HG03378 (cell line): ENCODE measurements around the gene TCEA2.

ENCODE experiments used
- ATAC-seq: cut with Tn5 transposase; IDR thresholded peaks from one replicate; pipeline ENCODE4 v1.9.1; 2021; ENCODE audit warnings: mild to moderate bottlenecking, moderate library complexity; ENCODE audit not compliant: unreplicated experiment

Gene TCEA2

DNA sequence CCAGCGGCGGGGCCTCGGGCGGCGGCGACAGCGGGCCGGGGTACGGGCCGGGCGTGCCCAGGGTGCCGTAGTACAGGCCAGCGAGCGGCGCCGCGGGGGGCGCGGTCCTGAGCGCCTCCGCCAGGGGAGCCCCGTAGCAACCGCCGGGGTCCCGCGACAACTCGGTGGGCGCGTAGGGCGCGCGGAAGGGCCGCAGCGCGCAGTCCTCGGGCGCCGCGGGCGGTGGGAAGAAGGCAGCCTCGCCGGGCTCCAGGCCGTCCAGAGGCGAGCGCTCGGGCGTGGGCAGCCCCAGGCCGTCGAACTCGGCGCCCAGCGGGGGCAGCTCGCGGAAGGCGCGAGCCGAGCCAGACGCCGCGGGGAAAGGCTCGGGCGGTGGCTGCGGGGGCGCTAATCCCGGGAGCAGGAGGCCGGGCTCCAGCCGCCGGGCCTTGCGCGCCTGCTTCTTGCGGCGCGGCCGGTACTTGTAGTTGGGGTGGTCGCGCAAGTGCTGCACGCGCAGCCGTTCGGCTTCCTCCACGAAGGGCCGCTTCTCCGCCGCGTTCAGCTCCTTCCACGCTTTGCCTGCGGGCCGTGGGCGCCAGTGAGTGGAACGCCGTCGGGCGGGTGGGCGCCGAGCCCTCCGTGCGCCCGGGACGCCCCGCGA lies 14.5 kb upstream of the TCEA2 start:
- ATAC-seq = no peak

DNA sequence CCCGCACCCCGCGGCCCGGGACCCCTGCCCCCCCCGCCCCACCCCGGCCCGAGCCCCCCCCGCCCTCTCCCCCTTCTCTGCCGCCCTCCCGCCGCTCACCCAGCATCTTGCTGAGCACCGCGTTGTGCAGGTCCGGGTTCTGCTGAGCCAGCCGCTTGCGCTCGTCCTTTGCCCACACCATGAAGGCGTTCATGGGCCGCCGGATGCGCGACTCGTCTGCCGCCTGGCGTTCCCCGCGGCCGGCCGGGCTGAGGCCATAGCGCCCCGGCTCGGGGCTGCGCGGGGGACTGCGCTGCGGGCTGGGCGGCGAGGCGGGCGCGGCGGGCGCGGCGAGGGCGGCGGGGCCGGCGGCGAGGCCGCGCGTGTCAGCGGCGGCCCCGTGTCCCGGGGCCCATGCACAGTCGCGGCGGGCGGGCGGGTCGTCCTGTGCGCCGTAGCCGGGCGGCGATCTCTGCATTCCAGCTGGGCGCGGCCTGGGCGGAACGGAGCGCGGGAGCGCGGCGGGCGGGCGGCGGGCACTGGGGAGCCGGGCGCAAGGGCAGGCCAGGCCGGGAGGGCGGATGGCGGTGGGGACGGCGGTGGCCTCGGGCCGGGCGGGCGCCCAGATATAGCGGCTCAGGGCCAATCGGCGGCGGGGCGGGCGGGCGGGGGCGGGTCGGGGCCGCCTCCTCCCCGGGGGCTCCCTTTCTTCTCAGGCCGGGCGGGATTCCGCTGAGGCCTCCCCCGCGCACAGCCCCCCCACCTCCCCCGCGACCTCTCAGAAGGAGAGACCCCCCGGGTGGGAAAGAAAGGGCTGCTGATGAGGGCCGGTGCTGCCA lies 13.7 kb upstream of the TCEA2 start, which contains the start of gene SOX18:
SOX18 (minus strand) TSS at position 580 of the 818 bp plus-strand sequence; CDS start at position 457, 123 bp downstream.
- no peak for ATAC-seq

DNA sequence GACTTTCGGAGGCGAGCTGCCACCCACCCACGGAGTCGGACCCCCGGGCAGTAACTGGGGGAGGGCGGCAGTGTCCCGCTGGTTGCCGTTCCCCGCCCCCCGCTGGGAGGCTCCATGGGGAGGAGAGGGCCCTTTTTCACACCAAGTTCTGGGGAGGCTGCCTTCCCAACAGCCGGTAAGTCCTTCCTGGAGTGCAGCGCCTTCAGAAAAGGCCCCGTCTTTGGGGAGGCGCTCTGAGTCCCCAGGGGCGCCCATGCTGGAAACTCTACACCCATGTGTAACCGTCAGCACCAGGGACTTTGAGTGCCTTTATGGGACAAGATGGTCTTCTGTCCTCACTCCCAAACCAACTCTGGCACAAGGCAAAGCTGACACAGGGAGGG lies 13.1 kb upstream of the TCEA2 start:
- ATAC-seq = no peak

- no peak for ATAC-seq
Measured at GRCh38 chr20:64050261-64051032, 12.6 kb upstream of the TCEA2 start.

GRCh38 chr20:64051033-64051452 lies 12.0 kb upstream of the TCEA2 start:
- ATAC-seq = no peak

DNA sequence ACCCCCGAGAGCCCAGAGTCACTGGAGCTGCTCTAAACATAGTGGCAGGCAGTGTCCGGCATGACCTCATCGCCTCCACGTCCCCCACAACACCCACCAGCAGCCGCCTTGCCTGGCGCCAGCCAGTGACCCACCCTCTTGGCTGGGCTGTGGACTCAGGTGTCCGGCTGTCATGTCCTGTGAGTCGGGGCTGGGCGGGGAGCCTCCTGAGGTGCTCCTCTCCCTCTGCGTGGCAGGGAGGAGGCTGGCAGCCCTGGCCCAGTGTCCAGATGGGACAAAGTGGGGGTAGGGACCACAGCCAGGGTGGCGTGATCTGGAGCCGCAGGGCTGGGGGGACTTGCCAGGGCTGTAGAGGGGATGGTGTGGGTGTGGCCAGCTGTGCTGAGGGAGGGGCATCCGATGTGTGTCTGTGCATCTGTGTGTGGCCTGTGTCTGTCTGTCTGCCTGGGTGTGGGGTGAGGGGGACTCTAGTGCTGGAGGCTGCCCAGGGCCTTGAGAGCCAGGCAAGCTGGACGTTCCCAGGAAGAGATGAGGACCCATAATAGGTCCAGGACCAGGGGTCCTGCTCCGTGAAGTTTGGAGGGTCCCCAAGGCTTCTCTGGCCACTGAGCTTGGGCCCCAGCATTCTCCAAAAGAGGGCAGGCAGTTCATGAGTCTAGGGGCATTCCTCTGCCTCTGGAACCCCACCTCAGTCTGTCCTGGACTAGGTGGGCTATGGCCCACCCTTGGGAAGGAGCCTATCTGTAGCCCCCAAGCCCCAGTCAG lies 11.3 kb upstream of the TCEA2 start:
- ATAC-seq = no peak

DNA sequence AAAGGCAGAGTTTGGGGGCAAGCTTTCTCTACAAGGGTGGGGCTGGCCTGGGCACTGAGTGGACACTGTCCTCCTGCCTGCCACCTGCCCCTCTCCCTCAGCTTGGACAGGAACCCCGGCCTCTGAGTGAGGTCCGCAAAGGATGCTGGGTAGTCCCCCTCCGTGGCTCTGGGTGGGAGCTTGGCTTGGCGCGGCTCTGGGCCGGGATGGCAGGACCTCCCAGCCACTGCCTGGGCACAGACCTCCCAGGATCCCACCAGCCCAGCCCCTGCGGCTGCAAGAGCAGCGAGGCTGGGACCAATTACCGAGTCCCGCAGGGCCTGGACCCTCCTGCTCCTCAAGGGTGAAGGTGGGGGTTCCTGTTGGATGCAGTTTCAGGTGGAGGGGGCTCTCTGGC lies 10.7 kb upstream of the TCEA2 start:
- no peak for ATAC-seq

DNA sequence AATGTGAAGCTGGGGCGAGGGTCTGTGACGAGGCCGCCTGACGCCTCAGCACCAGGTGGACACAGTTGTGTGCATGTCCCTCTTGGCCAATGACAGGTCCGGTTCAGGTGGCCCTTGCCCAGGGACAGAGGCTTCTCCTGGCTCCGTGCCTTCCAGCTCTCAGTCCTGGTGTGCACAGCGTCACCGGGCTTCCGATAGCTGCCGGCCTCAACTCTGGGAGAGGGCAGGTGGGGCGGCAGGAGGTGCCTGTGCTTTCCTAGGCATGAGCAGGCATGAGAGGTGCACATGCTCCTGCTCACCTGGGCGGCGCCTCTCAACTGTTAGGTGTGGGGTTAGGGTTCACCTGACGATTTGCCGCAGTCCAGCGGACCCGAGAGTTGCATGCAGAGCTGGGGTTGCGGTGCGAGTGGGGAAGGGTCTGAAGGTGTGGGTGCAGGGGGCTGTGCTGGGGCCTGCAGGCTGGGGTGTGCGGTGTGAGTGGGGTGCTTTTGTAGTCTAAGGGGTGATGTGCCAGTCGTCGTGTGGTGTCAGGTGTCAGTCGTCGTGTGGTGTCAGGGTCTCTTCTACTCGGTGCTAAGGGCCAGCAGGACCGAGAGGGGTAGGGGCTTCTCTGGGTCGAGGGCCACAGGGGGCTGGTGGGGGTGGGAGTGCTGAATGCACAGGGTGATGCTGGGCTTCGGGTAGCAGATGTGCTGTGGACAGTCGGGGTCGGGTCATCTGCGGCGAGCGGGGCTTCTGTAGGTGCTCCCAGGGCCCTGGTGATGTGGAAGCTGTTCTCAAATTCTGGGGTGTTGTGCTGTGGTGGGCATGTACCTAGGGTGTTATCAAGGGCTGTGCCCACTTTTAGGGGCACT lies 9.8 kb upstream of the TCEA2 start:
- no peak for ATAC-seq

DNA sequence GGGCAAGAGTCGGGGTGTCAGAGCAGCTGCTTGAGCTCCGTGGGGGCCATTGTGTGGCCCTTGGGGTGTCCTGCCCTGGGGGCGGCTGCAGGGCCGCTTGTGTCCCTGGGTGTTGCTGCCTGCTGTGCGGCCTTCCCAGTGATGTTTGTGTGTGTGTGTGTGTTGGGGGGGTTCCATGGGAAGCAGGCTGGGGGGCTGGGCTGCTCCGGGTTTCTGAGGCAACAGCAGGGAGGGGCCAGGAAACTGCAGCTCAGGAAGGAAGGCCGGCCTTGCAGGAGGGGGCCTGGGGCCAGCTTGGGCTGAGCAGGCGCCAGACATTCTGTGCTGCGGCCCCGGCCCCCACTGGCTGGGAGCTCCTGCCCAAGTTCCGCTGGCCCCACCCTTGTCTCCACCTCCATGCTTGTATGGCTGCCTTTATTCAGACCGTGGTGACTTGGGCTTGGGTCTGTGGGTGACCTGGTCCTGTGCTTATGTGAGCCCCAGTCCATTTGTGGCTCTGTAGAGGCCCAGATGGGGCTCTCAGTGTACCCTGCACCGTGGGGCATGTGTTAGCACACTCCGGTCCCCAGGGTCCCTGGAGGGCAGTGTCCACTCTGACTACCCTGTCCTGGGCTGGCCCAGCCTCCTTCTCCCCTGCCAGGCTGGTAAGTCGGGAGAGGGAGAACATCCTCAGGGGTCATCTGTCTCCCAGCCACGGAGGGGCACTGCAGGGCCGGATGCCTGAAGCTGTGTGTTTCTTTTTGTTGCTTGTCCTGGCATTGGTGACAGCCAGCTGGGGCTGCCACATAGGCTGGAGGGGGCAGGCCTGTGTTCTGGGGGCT lies 8.9 kb upstream of the TCEA2 start:
- no peak for ATAC-seq

DNA sequence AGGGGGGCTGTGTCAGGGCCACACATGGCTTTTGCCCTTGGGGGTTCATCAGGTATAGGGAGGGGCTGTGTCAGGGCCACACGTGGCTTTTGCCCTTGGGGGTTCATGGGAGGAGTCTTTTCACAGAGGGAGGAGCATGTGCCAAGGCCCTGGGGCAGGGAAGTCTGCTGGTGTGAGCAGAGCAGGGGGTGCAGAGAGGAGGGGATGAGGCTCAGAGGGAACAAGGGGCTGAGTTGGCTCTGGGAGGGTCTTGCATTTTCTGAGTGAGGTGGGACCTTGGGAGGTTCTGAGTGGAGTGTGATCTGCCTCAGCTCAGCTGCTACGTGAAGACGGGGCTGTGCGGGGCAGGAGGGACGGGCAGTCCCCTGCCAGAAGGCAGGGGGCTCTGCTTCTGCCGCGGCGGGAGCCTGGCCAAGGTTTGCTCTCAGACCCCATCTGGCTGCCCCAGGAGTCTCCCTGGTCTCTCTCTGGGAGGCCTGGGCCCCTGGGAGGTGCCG lies 7.6 kb upstream of the TCEA2 start:
- ATAC-seq = no peak

- no peak for ATAC-seq
Measured at GRCh38 chr20:64055893-64056638, 6.9 kb upstream of the TCEA2 start.

- ATAC-seq = no peak
Measured at GRCh38 chr20:64056639-64056888, 6.4 kb upstream of the TCEA2 start.

DNA sequence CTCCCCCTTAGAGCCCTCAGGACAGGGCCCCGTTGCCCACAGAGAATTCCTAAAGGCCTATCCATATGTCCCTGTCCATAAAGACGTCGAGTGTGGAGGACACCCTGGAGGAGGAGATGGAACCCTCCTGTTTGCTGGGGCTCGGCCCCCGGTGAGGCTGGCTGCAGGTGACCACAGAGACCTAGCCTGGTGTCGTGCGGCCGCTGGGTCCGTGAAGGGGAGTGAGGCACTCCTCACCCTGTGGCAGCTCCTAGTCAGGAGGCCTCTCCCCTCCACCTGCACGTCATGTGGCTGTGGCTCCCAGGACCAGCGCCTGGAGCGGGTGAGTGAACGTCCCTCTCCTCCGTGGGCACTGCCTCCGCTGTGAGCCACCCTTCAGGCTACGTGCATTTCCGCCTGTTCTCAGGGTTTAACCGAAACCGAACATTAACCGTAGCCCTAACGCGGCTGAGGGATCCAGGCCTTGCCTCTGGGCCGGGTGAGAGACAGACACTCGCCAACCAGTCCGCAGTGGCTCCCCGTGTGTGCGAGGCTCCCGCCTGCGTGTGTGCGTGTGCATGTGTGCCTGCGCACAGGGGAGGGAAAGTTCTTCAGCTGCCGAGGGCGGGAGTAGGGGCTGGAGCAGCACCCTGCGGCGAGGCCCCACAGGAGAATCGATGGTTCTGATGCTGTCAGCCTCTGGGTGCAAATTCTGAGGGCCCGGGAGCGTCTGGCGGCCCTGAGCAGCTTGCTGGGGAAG lies 5.9 kb upstream of the TCEA2 start:
- ATAC-seq = no peak

GRCh38 chr20:64057628-64058498 lies 5.1 kb upstream of the TCEA2 start:
- ATAC-seq = no peak

GRCh38 chr20:64058536-64058935 lies 4.5 kb upstream of the TCEA2 start:
- ATAC-seq = no peak

- ATAC-seq = no peak
Measured at GRCh38 chr20:64062276-64062595, 762 bp upstream of the TCEA2 start.
